BJ (cell line): ENCODE results near the gene KLK10. TPM values are rescaled to one million over a fixed set of nuclear protein-coding genes. Genes with fewer than 3 reads are reported as not detected.

Source experiments
- CTCF ChIA-PET: fragments of 350-600 bp; formaldehyde crosslinking; extraction: SDS; loops from one replicate; lab custom pipeline; 2021; ENCODE audit warnings: antibody characterized with exemption, inconsistent platforms; lab: Yijun Ruan, JAX
- POLR2A ChIA-PET: fragments of 300-600 bp; sonication (Branson Sonifier 250); formaldehyde crosslinking; extraction: SDS; loops from one replicate; lab custom pipeline; 2021; ENCODE audit warnings: antibody characterized with exemption; lab: Charles Lee
- DNase-seq: peaks from one replicate; pipeline ENCODE4 v3.0.0-alpha.2; 2011; ENCODE audit warnings: low read depth
- H3K27me3 ChIP-seq: 2 replicates; pipeline ENCODE4 v1.6.0; 2011; ENCODE audit warnings: low read length; ENCODE audit not compliant: control insufficient read depth, insufficient read depth
- H3K36me3 ChIP-seq: 2 replicates; pipeline ENCODE4 v1.5.1; 2011; ENCODE audit warnings: low read length; ENCODE audit not compliant: control insufficient read depth, insufficient read depth
- H3K4me3 ChIP-seq: 2 replicates; pipeline ENCODE4 v1.5.1; 2011; ENCODE audit warnings: low read depth, mild to moderate bottlenecking, control low read depth, low read length
- polyA plus RNA-seq: library from polyadenylated mRNA; depleted of rRNA; stranded (reverse); fragments of >200 nt; gene quantifications from 2 replicates; pipeline ENCODE4 v1.2.3, GENCODE V29; 2011
- TF ChIP-seq, protein P1 (sequence below): IDR thresholded peaks from 2 replicates; pipeline ENCODE4 v1.5.1; 2011; ENCODE audit warnings: low read depth, mild to moderate bottlenecking, control low read depth, inconsistent platforms, low read length, moderate library complexity; ENCODE audit not compliant: insufficient read depth

Gene KLK10
- polyA plus RNA-seq, 1 experiment = not detected

DNA sequence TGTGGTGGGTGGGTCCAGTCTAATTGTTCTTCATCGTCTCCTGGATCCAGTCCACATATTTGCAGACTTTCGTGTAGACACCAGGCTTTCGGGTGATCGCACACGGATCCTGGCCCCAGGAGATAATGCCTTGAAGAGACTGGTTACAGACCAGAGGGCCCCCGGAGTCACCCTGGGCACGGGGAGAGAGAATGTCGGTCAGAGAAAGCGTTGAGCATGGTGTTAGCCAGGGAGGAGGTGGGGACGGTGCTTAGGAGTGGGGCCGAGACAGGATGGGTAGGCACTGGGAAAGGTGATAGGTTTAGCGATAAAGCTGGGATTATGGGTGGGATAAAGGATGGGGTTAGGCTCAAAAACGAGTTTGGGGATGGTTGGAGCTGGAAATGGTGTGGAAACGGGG is 3.0 kb upstream of the KLK10 start:
- CTCF ChIA-PET = no interaction called here
- Histone ChIP-seq H3K27me3 (peaks cover 11% of the 10 kb centered on the region), H3K4me3 (no peak overlapping the region), H3K36me3 (no peaks in the 10 kb centered on the region)
- no peak for DNase-seq
- TF ChIP-seq, protein P1, sequence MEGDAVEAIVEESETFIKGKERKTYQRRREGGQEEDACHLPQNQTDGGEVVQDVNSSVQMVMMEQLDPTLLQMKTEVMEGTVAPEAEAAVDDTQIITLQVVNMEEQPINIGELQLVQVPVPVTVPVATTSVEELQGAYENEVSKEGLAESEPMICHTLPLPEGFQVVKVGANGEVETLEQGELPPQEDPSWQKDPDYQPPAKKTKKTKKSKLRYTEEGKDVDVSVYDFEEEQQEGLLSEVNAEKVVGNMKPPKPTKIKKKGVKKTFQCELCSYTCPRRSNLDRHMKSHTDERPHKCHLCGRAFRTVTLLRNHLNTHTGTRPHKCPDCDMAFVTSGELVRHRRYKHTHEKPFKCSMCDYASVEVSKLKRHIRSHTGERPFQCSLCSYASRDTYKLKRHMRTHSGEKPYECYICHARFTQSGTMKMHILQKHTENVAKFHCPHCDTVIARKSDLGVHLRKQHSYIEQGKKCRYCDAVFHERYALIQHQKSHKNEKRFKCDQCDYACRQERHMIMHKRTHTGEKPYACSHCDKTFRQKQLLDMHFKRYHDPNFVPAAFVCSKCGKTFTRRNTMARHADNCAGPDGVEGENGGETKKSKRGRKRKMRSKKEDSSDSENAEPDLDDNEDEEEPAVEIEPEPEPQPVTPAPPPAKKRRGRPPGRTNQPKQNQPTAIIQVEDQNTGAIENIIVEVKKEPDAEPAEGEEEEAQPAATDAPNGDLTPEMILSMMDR = no peak
- POLR2A ChIA-PET = no interaction called here

DNA sequence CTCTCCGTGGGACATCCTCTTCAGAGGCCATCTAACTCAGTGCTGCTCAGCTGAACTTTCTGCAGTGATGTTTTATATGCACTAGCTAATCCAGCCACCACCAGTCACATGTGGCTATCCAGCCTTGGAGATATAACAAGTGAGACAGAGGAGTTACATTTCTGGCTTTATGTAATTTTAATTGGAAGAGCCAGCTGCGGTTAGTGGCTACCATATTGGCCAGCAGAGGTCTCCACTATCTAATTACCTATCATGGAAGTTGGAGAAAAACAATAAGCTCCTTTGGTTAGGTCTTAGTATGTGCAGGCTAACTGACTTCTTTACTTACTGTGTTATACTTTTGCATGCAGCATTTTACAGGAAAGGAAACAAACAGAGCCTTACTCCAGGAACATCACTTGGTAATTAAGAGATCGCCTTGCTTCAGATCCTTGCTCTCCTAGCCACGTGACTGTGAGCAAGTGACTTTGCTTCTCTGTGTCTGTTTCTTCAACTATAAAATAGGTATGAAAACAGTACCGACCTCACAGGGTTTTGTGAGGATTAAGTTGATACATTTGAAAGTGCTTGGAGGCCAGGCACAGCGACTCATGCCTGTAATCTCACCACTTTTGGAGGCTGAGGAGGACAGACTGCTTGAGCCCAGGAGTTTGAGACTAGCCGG is 1.6 kb upstream of the KLK10 start:
- no peaks in the 10 kb centered on the region for H3K36me3 ChIP-seq
- ChIA-PET CTCF (interaction anchor here (0.7 to 1.1 kb wide), 4 partner anchors 22 to 99 kb away, joined by 3 to 6 read pairs (median 4); no protein-coding TSS in a partner anchor), POLR2A (interaction anchor here (0.5 kb wide), 1 partner anchor 636 kb away, joined by 3 read pairs; no protein-coding TSS in a partner anchor)
- peaks cover 14% of the 10 kb centered on the region for H3K27me3 ChIP-seq
- no peak overlapping the region for H3K4me3 ChIP-seq
- TF ChIP-seq, protein P1 = peak; percentile 62
- DNase-seq = no peak

DNA sequence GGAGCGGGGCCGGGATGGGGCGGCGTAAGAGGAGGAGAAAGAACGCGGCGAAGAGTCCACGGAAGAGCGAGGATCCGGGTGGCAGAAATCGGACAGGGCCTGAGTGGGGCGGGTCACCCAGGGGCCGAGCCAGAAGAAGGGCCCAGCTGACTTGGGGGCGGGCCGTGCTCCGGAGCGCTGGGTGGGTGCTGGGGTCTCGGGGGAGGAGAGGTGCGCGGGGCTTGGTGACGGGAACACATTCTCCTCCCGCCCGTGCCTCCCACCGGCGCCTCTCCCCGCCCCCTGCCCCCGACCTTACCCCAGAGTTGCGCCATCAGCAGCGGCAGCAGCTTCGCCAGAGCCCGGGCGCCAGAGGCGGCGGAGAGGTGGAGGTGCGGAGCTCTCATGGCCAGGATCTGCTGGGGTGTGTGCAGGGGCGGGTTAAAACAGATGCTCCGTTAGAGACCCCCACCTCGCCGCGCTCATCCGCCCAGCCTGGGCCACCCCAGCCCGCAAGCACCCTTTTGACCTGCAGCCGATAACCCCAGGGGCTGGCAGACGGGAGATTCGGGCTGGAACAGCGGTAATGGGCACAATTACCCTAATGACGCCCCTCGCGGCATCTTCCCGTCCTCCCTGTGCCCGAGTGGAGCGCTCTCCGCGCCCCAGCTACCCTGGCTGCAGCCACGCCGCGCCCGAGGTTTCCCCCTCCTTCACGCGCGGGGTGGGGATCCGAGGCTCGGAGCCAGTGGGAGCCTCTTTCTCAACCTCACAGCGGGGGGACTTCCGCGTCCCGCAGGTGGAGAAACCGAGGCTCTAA is 565 bp downstream of the KLK10 start:
- ChIA-PET CTCF (interaction anchor here (1.1 kb wide), 1 partner anchor 77 kb away, joined by 5 read pairs; no protein-coding TSS in a partner anchor), POLR2A (no interaction called here)
- peak overlapping the region; percentile 3; the same call in 1 of the 2 replicates for H3K4me3 ChIP-seq
- H3K36me3 ChIP-seq = no peaks in the 10 kb centered on the region
- TF ChIP-seq, protein P1 = no peak
- peaks cover 14% of the 10 kb centered on the region for H3K27me3 ChIP-seq
- no peak for DNase-seq

DNA sequence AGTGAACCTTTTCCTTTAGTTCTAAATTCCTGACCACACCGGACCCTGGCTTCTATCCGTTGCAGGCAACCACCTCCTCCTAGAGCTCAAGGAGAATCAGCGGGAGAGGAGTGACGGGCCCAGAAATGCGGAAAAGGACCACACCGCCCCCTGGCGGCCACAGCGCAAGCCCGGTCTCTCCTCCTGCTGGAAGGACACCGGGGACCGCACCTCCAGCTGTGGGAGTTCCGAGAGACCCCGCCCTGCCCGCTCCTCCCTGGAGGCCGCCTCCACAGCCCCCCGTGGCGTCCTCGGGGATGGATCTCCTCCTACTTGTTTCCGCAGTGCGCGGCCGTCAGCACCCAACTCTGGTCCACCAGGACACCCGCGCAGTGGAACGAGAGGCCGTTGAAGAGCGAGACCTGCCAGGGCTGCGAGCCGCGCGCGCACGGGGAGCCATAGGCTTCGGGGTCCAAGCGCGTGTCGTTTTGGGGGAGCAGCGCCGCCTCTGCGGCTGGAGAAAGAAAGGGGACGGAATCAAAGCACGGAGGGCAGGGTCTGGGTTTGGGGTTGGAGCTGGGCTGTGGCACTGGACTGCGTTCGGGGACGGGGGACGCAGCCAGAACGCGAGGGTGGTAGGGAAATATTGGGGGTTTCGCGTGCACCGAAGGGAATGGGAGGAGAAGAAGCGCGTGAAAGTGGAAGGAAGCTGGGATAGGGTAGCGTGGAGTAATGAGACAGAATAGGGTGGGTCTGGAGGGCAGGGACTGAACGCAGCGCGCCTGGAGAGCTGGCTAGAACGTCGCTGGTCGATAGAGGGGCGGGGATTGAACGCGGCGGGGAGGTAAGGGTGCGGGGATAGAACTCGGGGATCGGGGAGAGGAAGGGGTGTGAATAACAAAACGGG is 2.5 kb downstream of the KLK10 start:
- CTCF ChIA-PET = interaction anchor here (0.6 kb wide), 1 partner anchor 118 kb away, joined by 3 read pairs; no protein-coding TSS in a partner anchor
- H3K4me3 ChIP-seq = no peak overlapping the region

More for the DNA sequence above, 2.5 kb downstream of the KLK10 start:
- TF ChIP-seq, protein P1 = peak; percentile 45; the same call in 1 of the 2 replicates
- POLR2A ChIA-PET = no interaction called here
- no peak for DNase-seq
- Histone ChIP-seq H3K36me3 (no peaks in the 10 kb centered on the region), H3K27me3 (peaks cover 14% of the 10 kb centered on the region)
